Stomach (tissue), 9 donors: ENCODE data around the gene INPP4B. TPM values are rescaled to one million over a fixed set of nuclear protein-coding genes. Genes with fewer than 3 reads are reported as not detected.
A peak's percentile ranks its signal among the peaks of the same experiment; 100 is the strongest.

Source experiments
- DNase-seq, 2 donors: peaks; one replicate each; pipeline versions ENCODE4 v3.0.0 to v3.0.0-alpha.2; 2013 to 2019
- H3K27ac ChIP-seq, 5 donors: fragments of 200-600 bp in 4 of 5; sonication (generic) in 4 of 5; one replicate each; pipeline ENCODE4 v1.5.1; 2013 to 2019; ENCODE audit warnings: mild to moderate bottlenecking in 1 of 5, moderate library complexity in 1 of 5
- H3K27me3 ChIP-seq, 3 donors: fragments of 200-600 bp; sonication (generic); one replicate each; pipeline ENCODE4 v1.5.1; 2017 to 2019; ENCODE audit warnings: mixed run types in 1 of 3
- H3K36me3 ChIP-seq, 4 donors: fragments of 200-600 bp; sonication (generic); 1 replicate in 3 of 4; 2 replicates in 1 of 4; pipeline ENCODE4 v1.5.1; 2016 to 2019
- H3K4me1 ChIP-seq, 4 donors: fragments of 200-600 bp; sonication (generic); one replicate each; pipeline ENCODE4 v1.5.1; 2016 to 2019
- H3K4me3 ChIP-seq, 4 donors: fragments of 200-600 bp; sonication (generic) in 3 of 4; one replicate each; pipeline ENCODE4 v1.5.1; 2016 to 2019; ENCODE audit warnings: mild to moderate bottlenecking in 1 of 4
- H3K9me3 ChIP-seq, 4 donors: fragments of 200-600 bp; sonication (generic); one replicate each; pipeline ENCODE4 v1.5.1; 2016 to 2019
- EP300 ChIP-seq: sonication (generic); formaldehyde crosslinking; IDR thresholded peaks from one replicate; pipeline ENCODE4 v1.6.1; 2017; ENCODE audit warnings: antibody characterized with exemption
- POLR2A ChIP-seq, 4 donors: fragments of 450-650 bp; IDR thresholded peaks; one replicate each; pipeline ENCODE4 v1.6.1; 2016; ENCODE audit warnings: antibody characterized with exemption in 4 of 4, control low read depth in 2 of 4, mild to moderate bottlenecking in 1 of 4, moderate library complexity in 1 of 4
- POLR2AphosphoS5 ChIP-seq, 3 donors: sonication (generic); formaldehyde crosslinking; IDR thresholded peaks; one replicate each; pipeline ENCODE4 v1.6.1; 2016; ENCODE audit warnings: antibody characterized with exemption in 3 of 3
- WGBS, 5 donors: extraction: QIAGEN DNeasy Blood & Tissue Kit in 3 of 5; methylation state at CpG; one replicate each; pipeline versions ENCODE4 v1.1.5 to v1.1.7; 2013 to 2018; 5-methylcytosine and 5-hydroxymethylcytosine counted together
- intact Hi-C: fragments of 100-400 bp; cut with DNase I; formaldehyde crosslinking; loops from one replicate; pipeline ENCODE4 v1.15.1; 2023; ENCODE audit warnings: low total_unique reads
- polyA plus RNA-seq, 3 donors: library from polyadenylated mRNA; stranded (reverse); fragments of 200-250 nt; gene quantifications; one replicate each; pipeline ENCODE4 v1.2.3, GENCODE V29; 2013
- total RNA-seq, 5 donors: library from RNA; depleted of rRNA; stranded (reverse); fragments of >200 nt; gene quantifications; one replicate each; pipeline versions ENCODE4 v1.1.0 to v1.2.3, GENCODE V29; 2014 to 2016
- TF ChIP-seq, protein P1 (sequence below), 7 experiments: fragments of 450-650 bp in 4 of 7; fragments of 200-600 bp in 3 of 7; sonication (generic) in 3 of 7; IDR thresholded peaks; one replicate each; pipeline ENCODE4 v1.5.1; 2016 to 2019; ENCODE audit warnings: antibody characterized with exemption in 7 of 7, control low read depth in 2 of 7, mild to moderate bottlenecking in 1 of 7
- donor health status: healthy with polysubstance abuse.
- donor health status: Bipolar disorder and iron deficiency.
- donor health status: healthy.

The INPP4B gene
- total and polyA plus RNA-seq, 8 donors = 1.4 to 96.9 (median 11.7) TPM

DNA sequence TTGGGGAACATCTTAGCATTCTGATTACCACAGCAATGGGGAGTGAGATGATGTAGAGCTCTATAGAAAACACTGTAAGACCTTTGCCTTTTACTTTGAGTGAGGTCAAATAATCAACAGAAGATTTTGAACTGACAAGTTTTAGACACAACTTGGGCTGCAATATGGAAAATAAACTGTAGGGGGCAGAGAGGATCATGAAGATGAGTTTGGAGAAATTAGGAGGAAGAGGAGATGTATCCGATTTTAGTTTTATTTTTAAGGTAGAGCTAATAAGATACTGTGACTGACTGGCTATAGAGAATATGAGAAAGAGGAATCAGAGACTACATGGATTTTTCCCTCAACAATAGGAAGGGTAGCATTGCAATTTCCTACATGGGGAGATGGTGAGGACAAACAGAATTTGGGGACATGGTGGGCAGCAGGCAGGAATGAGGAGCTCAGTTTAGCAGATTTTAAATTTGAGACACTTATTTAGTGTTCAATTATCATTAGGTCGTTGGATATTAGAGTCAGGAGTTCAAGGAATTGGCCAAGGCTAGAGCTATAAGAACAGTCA lies 563.1 kb downstream of the INPP4B start:
- H3K36me3 ChIP-seq = no peaks in the 10 kb centered on the region
- no peaks in the 10 kb centered on the region for H3K9me3 ChIP-seq
- no peak overlapping the region for H3K27ac ChIP-seq
- H3K27me3 ChIP-seq = no peaks in the 10 kb centered on the region
- no peaks in the 10 kb centered on the region for H3K4me1 ChIP-seq
- TF ChIP-seq POLR2A (IDR thresholded peaks at IDR 0.05) = no peak
- TF ChIP-seq, protein P1, sequence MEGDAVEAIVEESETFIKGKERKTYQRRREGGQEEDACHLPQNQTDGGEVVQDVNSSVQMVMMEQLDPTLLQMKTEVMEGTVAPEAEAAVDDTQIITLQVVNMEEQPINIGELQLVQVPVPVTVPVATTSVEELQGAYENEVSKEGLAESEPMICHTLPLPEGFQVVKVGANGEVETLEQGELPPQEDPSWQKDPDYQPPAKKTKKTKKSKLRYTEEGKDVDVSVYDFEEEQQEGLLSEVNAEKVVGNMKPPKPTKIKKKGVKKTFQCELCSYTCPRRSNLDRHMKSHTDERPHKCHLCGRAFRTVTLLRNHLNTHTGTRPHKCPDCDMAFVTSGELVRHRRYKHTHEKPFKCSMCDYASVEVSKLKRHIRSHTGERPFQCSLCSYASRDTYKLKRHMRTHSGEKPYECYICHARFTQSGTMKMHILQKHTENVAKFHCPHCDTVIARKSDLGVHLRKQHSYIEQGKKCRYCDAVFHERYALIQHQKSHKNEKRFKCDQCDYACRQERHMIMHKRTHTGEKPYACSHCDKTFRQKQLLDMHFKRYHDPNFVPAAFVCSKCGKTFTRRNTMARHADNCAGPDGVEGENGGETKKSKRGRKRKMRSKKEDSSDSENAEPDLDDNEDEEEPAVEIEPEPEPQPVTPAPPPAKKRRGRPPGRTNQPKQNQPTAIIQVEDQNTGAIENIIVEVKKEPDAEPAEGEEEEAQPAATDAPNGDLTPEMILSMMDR (IDR thresholded peaks at IDR 0.05) = peak in 5 of 7 experiments; percentile 35 to 50 (median 45)
- intact Hi-C loops = no loop called here
- 10 to 28% (median 18%) methylated on average over 2 of the region's 2 CpGs for WGBS, 5 donors
- peak in 1 of 2 donors; percentile 21 for DNase-seq
- H3K4me3 ChIP-seq = no peak overlapping the region

DNA sequence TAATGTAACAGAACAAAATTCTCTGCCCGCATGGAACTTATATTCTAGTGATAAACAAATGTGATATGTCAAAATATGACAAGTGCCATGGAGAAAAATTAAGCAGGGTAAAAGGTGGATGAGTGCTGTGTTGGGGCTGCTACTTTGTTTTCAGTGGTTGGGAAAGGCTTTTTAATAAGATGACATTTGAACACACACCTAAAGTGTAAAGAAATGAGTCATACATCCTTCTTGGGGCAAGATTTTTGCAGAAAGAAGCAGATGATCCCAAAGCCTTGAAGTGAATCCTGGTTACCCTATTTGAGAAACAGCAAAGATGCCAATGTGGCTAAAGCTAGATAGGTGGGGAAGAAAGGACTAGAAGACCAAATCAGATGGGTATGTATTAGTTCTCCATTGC lies 564.1 kb downstream of the INPP4B start:
- H3K9me3 ChIP-seq = no peaks in the 10 kb centered on the region
- no peak overlapping the region for H3K4me3 ChIP-seq
- DNase-seq = no peak
- WGBS, 5 donors = 91 to 98% (median 95%) methylated on average over 1 of the region's 1 CpG
- TF ChIP-seq, protein P1 (IDR thresholded peaks at IDR 0.05) = no peak
- TF ChIP-seq EP300 (no peak), POLR2A (IDR thresholded peaks at IDR 0.05) (no peak)
- intact Hi-C loops = no loop called here
- no peaks in the 10 kb centered on the region for H3K27me3 ChIP-seq
- H3K27ac ChIP-seq = no peak overlapping the region
- no peaks in the 10 kb centered on the region for H3K4me1 ChIP-seq
- no peaks in the 10 kb centered on the region for H3K36me3 ChIP-seq

- no peaks in the 10 kb centered on the region for H3K4me1 ChIP-seq
- no peak for TF ChIP-seq EP300
- no peak for TF ChIP-seq POLR2A (IDR thresholded peaks at IDR 0.05)
- intact Hi-C loops = no loop called here
These were observed 567.4 kb downstream of the INPP4B start for GRCh38 chr4:142278663-142279062.

DNA sequence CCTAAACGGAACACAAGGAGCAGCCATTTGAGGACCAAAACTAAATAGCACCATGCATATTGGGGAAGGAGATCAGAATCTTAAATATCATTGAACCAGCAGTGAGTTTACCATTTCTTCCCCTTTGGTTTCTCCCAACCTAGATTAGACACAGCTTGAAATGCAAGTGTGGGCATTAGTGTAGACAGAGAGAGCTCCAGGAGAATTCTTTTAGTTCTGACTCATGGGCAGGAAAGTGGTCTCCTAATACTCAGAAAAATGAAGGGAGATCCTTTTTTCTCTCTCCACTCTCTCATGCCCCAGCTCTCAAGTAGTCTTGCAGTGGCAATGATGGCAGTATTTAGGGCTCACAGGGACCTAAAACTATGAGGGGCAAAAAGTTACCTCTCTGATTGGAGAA lies 567.9 kb downstream of the INPP4B start:
- intact Hi-C loops = no loop called here
- whole genome bisulfite sequencing, 5 donors = 95 to 100% (median 100%) methylated on average over 1 of the region's 1 CpG
- TF ChIP-seq POLR2A (IDR thresholded peaks at IDR 0.05) (no peak), POLR2AphosphoS5 (IDR thresholded peaks at IDR 0.05) (no peak), EP300 (no peak)
- TF ChIP-seq, protein P1 (IDR thresholded peaks at IDR 0.05) = no peak

More at GRCh38 chr4:142278663-142279062, 567.4 kb downstream of the INPP4B start:
- Histone ChIP-seq H3K4me3 (no peak overlapping the region), H3K27me3 (no peaks in the 10 kb centered on the region), H3K9me3 (no peaks in the 10 kb centered on the region), H3K36me3 (no peaks in the 10 kb centered on the region), H3K27ac (no peak overlapping the region)
- DNase-seq = no peak

DNA sequence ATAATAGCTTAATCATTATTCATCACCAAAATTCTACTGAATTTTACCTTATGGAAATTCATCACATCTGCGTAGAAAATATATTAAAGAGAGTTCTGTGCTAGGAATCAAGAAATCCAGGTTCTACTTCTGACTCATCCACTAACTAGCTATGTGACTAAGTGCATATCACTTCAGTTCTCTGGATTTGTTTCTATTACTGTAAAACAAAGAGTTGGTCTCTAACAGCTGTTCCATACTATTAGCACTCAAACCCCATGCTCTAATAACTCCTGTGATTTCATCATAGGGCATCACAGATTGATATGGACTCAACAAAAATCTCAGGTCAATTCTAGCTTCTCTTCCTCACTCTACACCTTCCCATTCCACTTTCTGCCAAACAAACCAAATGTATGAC lies 572.0 kb downstream of the INPP4B start:
- 91 to 98% (median 97%) methylated on average over 1 of the region's 1 CpG for WGBS, 5 donors
- intact Hi-C loops = no loop called here
- no peaks in the 10 kb centered on the region for H3K4me1 ChIP-seq
- no peaks in the 10 kb centered on the region for H3K9me3 ChIP-seq
- H3K27me3 ChIP-seq = no peaks in the 10 kb centered on the region
- no peaks in the 10 kb centered on the region for H3K36me3 ChIP-seq
- no peak overlapping the region for H3K4me3 ChIP-seq
- TF ChIP-seq, protein P1 (IDR thresholded peaks at IDR 0.05) = no peak
- no peak for TF ChIP-seq POLR2AphosphoS5 (IDR thresholded peaks at IDR 0.05)
- no peak for TF ChIP-seq EP300
- no peak for TF ChIP-seq POLR2A (IDR thresholded peaks at IDR 0.05)
- DNase-seq = no peak
- no peak overlapping the region for H3K27ac ChIP-seq

More for the DNA sequence above, 567.9 kb downstream of the INPP4B start:
- no peaks in the 10 kb centered on the region for H3K4me1 ChIP-seq
- no peaks in the 10 kb centered on the region for H3K36me3 ChIP-seq
- no peak for DNase-seq
- no peaks in the 10 kb centered on the region for H3K27me3 ChIP-seq
- no peak overlapping the region for H3K27ac ChIP-seq
- H3K4me3 ChIP-seq = no peak overlapping the region
- H3K9me3 ChIP-seq = no peaks in the 10 kb centered on the region
